Neural cell (in vitro differentiated cells): ENCODE measurements around the gene SHTN1.

Experiments used
- CTCF ChIP-seq: fragments of 450-650 bp; IDR thresholded peaks from 2 replicates; pipeline ENCODE4 v1.5.1; 2014; ENCODE audit warnings: antibody characterized with exemption, mild to moderate bottlenecking, moderate library complexity; ENCODE audit not compliant: poor library complexity, severe bottlenecking
- EP300 ChIP-seq: fragments of 450-650 bp; conservative IDR thresholded peaks from 2 replicates; pipeline ENCODE4 v1.6.1; 2014; ENCODE audit warnings: antibody characterized with exemption, mild to moderate bottlenecking, moderate library complexity; ENCODE audit not compliant: poor library complexity, severe bottlenecking
- EZH2 ChIP-seq: fragments of 200-600, 300-800 bp; shearing (Covaris generic), sonication (generic); IDR thresholded peaks from 2 replicates; pipeline ENCODE4 v1.6.1; 2014; ENCODE audit warnings: antibody characterized with exemption, low read length, borderline replicate concordance, mild to moderate bottlenecking; ENCODE audit not compliant: insufficient read depth, poor library complexity, severe bottlenecking
- MXI1 ChIP-seq: fragments of 450-650 bp; conservative IDR thresholded peaks from 2 replicates; pipeline ENCODE4 v1.6.1; 2014; ENCODE audit warnings: antibody characterized with exemption, mild to moderate bottlenecking; ENCODE audit not compliant: poor library complexity, severe bottlenecking
- POLR2AphosphoS5 ChIP-seq: IDR thresholded peaks from 2 replicates; pipeline ENCODE4 v1.6.1; 2012
- RAD21 ChIP-seq: fragments of 450-650 bp; conservative IDR thresholded peaks from 2 replicates; pipeline ENCODE4 v1.6.1; 2014; ENCODE audit warnings: antibody characterized with exemption, mild to moderate bottlenecking, moderate library complexity
- SMC3 ChIP-seq: fragments of 450-650 bp; conservative IDR thresholded peaks from 2 replicates; pipeline ENCODE4 v1.6.1; 2014; ENCODE audit warnings: antibody characterized with exemption, mild to moderate bottlenecking, moderate library complexity; ENCODE audit not compliant: poor library complexity
- TF ChIP-seq, protein P1 (sequence below): IDR thresholded peaks from 2 replicates; pipeline ENCODE4 v1.6.1; 2012; ENCODE audit warnings: borderline replicate concordance

DNA sequence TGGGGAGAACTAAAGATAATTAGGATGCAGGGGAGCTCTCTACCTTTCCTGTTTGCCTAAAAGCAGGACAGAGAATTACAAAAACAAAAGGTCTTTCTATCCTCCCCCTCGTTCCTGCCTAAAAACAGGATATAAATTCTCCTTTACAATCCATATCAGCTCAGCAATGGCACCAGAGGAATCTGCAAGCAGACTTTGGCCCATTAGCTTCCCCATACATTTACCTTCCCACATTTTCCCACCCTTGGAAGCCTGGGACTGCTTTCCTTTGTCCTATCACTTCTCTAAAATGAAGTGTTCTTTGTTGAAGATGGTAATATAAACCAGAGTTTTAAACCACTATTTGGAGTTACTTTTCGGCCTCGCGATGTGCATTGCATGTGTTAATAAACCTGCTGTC is 15.5 kb downstream of the SHTN1 start:
- no peak for TF ChIP-seq POLR2AphosphoS5
- no peak for TF ChIP-seq EP300
- TF ChIP-seq CTCF = no peak
- TF ChIP-seq, protein P1, sequence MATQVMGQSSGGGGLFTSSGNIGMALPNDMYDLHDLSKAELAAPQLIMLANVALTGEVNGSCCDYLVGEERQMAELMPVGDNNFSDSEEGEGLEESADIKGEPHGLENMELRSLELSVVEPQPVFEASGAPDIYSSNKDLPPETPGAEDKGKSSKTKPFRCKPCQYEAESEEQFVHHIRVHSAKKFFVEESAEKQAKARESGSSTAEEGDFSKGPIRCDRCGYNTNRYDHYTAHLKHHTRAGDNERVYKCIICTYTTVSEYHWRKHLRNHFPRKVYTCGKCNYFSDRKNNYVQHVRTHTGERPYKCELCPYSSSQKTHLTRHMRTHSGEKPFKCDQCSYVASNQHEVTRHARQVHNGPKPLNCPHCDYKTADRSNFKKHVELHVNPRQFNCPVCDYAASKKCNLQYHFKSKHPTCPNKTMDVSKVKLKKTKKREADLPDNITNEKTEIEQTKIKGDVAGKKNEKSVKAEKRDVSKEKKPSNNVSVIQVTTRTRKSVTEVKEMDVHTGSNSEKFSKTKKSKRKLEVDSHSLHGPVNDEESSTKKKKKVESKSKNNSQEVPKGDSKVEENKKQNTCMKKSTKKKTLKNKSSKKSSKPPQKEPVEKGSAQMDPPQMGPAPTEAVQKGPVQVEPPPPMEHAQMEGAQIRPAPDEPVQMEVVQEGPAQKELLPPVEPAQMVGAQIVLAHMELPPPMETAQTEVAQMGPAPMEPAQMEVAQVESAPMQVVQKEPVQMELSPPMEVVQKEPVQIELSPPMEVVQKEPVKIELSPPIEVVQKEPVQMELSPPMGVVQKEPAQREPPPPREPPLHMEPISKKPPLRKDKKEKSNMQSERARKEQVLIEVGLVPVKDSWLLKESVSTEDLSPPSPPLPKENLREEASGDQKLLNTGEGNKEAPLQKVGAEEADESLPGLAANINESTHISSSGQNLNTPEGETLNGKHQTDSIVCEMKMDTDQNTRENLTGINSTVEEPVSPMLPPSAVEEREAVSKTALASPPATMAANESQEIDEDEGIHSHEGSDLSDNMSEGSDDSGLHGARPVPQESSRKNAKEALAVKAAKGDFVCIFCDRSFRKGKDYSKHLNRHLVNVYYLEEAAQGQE = no peak
- no peak for TF ChIP-seq EZH2
- no peak for TF ChIP-seq MXI1
- no peak for TF ChIP-seq SMC3
- TF ChIP-seq RAD21 = no peak
